Hippocampal formation (tissue), 2 donors: ENCODE data around the gene NHS.

Source experiments
- DNase-seq, 2 donors: peaks; one replicate each; lab custom pipeline; 2025; lab: John Stamatoyannopoulos, UW

NHS gene

DNA sequence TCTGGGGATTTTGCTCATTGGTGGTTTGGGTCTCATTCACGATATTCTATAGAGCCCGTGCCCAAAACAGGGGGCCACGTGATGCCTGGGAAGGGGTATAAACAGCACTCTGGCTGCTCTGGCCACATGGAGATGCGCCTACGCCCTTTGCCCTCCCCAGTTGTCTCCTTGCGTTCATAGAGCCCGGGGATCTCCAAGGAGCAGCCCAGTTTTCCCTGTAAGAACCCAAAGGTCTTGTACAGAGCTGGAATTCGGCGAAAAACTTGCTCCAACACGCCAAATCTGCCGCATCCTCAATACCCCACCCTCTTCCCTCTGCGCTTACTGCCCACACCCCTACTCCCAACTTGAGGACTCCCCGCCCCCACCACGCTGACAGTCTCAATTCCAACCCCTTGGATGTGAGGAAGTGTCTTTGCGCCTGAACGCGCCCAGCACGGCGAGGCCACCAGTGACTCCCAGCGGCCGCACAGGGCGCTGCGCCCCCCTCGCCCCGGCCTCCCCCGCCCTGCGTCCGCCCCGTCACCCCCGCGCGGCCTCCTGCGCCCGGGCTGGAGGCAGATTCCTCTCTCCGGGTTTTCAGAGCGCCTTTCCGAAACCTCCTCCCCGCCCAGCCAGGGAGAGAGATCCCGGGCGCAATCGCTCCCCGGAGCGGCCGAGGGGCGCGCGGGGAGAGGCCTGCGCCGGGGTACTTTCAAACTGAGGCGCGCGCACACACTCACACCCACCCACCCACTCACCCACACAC is at the start of gene NHS:
NHS (plus strand) TSS at position 582 of the 748 bp plus-strand sequence. CDS start 558 bp downstream, outside the sequence.
- peak in 1 of 2 donors; percentile 15 for DNase-seq

DNA sequence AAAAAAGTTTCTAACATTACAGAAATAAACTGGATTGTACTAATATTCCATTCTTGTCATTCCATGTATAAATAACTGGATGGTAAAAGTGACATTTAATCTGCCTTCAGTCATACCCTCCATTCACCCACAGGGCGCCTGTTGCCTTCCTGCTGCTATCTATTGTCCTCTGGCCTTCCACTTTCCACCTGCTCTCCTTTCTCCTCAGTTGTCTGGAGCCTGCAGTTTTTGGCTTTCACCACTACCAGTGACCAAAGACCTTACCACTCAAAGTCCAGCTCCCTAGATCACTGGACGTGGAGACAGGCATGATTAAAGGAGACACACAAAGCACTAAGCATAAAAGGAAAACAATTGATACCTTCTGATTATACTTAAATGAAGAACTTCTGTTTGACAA is 46.2 kb upstream of the NHS start:
- DNase-seq, result no peak

DNA sequence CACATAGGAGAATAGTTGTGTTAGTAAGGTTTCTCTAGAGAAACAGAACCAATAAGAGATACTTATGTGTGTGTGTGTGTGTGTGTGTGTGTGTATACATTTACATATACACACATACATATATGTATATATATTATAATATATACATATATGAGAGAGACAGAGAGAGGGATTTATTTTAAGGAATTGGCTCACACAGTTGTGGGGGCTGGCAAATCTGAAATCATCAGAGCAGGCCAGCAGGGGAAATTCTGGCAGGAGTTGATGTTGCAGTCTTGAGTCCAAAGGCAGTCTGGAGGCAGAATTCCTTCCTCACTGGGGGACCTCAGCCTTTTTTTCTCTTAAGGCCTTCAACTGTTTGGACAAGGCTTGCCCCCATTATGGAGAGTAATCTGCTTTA is 38.6 kb upstream of the NHS start:
- DNase-seq, result no peak

DNA sequence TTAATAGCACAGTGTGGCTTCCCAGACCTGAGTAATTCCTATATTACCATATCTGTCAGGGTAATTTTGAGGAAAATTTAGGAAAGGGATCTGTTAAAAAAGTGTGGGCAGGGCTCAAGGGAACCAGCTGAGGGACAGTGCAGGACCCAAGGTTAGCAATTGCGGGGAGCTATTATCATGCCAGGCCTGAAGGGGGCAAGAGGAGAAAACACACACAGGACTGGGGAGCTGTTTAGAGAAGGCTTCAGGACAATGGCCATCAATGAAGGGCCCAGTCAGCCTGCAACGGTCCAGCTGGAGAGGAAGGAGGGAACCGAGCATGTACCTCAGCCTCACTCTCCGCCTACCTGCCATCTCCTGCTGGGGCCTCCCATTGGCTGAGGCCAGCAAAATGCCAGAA is 19.0 kb upstream of the NHS start:
- DNase-seq, result no peak

DNA sequence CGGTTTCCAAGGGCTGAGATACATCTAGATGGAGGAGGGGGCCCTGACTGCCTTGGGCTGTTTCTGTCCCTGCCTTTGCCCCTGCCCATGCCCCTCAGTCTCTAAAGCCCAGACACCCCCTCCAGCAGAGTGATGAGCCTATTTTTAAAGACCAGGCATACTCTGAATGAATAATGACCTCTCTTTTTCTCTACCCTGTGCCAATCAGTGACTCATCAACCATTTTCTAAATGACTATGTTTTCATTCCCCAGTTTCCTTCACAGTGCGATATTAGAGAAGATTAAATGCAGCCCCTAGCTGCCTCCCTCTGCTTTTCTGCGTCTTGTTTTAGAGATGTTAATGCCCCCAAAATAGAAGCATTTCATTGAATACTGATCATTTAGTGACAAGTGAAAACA is 15.5 kb upstream of the NHS start:
- no peak for DNase-seq

DNA sequence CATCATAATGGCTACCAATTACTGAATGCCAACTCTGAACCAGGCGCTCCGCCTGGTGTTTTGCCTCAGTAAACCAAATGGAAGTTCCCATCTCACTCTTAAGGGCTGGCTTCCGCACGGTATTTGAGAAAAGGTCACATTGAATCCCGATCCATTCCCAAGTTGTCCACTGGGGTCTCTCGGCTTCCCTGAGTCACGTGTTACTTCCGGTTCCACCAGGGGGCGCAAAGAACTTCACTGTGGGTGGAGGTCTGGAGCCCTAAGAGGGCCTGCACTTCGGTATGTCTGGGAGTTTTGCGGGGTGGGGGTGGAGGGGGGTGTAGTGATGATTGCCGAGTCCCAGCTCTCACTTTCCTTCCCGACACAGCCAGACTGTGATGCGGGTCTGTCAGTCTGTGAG is 13.4 kb upstream of the NHS start:
- DNase-seq, result no peak

DNA sequence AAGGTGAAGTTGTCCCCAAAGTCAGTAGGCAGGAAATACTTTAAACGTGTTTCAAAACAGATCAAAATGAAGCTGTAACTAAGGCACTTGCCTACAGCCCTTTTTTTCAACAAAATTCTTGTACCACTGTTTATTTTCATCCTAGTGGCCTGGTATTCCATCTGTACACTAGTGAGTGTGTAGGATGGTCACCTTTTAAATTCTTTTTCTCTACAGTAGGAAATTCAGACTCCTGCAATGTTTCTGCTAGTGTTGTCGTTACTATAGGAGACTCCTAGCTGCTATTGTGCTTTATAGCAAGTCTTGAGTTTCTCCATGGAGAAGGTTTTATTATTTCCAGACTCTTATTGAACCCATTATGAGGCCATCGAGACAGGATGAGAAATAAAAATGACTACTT is 7.0 kb upstream of the NHS start:
- no peak for DNase-seq

DNA sequence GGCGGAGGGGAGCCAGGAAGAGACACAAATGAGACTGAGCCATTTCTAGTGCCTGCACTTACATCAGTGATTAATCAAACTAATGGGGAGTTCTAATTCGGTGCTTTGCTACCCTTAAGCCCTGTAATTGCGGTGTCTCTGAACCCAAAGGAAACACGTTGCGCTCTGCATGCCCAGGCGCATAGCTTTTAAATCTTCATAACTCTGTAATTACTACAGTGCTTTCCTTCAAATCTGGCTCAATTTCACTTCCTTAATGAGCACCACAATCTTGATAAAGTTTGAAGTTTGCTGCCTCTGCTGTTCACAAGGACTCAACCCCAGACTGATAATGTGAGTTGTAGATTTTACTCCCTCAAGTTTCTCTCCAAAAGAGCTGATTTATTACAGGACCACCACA is 5.7 kb upstream of the NHS start:
- DNase-seq, result no peak

DNA sequence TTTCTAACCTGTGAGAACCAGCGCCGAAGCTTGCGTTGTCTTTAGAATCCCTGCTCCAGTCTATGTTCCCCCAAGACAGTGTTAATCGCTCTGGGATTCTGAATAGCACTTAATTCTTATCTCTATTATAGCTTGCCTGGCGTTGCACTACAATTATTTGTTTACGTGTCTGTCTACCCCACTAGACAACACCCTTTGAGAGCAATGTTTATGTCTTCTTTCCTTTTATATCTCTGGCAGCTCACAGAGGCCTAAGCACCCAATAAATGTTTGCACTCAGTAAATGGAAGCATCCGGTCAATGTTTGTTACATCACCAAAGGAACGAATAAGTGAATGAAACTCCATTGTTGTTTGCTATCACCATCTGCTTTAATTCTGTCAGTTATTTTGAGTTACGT is 4.8 kb upstream of the NHS start:
- no peak for DNase-seq

DNA sequence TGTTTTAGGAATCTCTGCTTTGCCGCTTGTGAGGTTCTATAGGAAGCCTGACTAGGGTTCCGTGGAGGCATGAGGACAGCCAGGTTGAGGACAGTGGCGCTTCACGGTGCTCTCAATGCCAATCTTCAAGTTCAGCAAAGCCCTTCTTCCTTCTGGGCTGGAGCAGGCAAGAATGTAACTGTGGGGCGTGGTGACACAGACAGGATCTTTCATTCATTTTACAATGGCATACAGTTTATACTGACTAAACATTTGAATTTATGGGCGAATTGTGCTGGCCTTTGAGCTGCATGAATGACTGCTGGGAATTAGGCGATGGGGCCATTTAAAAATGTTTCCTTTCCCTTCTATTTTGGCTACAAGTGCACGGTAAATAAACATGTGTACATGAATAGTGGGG is 2.9 kb upstream of the NHS start:
- DNase-seq, result no peak

DNA sequence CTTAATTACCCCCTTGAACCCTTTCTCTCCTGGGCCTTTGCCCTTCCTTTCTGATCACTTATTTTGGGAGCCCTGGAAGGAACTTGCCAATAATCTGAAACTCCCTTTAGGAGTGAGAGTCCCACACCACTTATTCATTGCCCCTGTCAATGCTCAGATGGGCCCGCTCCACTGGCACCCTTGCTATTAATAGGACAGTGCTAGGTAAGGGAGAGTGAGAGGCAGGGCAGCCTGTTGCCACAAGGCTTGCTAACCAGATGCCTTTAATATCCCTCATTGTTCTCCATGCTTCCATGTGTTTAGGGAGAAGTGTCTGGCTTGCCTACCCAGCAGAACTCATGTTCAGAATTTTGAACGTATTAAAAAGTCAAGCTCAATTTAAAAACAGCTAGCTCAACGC is 1.7 kb upstream of the NHS start:
- DNase-seq, result no peak

DNA sequence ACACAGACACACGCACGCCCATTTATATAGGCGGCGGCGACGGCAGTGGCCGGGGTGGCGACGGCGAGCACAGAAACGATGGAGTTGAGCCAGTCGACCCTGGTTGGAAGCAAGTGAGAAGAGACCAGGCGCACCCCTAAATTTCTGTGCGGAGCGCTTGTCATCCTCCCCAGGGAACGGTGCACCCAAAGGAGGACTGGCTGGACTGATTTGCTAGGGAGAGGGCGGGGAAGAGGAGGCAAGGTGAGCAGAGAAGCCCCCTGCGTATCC is 302 bp downstream of the NHS start:
- DNase-seq, result no peak

DNA sequence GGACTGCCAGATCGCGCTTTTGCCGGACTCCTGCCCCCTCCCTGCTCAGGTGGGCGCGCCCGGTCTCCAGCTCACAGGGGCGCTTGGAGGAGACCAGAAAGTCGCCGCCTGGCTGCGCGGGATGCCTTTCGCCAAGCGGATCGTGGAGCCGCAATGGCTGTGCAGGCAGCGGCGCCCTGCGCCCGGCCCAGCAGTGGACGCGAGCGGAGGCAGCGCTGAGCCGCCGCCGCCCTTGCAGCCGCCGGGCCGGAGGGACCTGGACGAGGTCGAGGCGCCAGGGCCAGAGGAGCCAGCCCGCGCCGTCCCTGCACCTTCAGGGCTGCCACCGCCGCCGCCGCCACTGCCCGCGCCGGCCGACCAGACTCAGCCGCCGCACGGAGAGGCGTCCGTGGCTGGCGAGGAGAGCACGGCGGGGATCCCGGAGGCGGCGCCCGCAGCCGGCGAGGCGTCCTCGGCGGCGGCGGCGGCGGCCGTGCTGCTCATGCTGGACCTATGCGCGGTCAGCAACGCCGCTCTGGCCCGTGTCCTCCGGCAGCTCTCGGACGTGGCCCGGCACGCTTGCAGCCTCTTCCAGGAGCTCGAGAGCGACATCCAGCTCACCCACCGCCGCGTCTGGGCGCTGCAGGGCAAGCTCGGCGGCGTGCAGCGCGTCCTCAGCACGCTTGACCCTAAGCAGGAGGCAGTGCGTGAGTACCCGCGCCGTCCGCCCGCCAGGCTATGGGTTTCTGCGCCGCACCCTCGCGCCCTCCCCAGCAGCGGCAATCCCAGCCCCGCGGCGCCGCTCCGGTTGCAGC is 834 bp downstream of the NHS start:
- DNase-seq, result no peak

DNA sequence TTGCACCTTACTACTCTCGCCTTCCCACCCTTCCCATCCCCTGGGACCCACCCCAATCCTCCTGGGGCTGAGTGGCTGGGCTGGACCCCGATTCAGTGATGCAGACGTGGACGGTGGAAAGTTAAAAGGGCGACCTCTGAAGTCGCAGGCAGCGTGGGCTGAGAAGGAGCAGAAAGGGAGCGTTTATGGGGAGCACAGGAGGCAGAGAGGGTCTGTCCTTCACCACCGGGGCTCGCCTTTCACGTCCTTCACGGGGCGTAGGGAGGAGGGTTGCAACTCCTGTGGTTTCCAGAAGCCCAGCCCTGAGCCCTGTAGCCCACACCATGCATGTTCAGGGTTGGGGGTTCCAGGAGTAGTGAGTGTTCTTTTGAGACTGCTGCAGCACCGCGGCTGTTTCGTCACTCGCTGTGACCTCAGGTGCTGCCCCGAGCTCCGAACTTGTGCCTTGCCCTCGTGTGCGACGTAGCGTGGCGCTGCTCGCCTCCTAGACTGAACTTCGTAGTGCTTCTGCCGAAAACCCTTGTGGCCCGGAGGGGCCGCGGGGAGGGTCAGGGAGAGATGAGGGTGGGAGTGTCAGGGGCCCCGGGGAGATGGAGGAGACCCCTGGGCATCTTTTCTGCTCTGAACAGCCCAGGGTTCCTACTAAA is 1.6 kb downstream of the NHS start:
- no peak for DNase-seq

DNA sequence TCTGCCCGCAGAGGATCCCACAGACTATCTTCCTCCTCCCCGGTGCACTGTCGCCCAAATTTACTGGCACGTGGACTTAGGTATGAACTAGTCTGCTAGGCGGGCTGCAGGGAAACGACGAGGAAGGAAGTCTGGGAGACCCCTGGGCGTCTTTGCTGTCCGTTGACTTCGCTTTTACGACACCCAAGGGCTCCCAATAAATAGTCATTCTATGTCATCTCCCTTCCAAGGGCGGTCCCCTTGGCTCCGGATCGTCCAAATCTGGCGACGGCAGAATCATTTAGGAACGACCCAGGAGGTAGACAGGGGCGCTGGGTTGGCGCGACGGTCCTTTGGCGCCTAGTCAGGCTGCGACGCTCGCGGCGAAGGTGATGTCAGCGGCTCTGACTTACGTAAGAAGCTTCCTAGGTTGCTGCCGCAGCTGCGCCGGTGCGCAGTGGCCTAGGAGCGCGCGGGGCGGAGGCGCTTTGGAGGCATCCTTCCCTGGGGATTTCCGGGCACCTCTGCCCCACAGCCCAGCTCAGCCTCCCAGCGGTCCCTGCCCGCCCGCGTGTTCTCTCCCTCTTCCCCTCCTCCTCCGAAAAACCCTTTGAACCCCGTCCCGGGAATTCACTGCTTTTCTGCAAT is 2.2 kb downstream of the NHS start:
- no peak for DNase-seq

DNA sequence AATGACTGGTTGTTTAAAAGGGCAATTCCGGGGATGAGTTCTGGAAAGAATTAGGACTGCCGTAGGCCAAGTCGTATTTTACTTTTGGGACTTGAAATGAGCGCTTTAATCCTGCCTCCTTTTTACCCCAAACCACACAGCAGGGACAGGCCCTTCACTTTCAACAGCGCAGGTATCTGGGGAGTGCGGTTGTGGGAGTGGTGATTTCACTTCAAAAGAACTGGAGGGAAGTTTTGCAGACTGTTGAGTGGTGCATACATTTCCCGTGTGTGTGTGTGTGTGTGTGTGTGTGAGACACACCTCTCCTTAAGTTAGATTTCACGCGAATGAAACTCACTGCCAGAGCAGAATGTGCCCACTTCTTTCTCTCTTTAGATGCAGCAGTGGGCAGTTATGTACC is 2.8 kb downstream of the NHS start:
- no peak for DNase-seq

DNA sequence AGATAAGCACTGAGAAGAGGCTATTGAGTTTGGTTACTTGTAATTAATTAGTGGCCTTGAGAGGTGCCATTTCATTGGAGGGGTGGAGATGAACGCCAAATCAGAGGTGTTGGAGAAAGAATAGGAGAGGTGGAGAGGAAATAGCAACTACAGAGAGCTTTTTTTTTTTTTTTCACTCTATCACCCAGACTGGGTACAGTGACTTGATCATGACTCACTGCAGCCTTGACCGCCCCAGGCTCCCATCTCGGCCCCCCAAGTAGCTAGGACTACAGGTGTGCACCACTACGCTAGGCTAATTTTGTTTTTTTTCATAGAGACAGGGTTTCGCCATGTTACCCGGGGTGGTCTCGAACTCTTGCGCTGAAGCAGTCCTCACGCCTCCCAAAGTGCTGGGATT is 5.2 kb downstream of the NHS start:
- no peak for DNase-seq

DNA sequence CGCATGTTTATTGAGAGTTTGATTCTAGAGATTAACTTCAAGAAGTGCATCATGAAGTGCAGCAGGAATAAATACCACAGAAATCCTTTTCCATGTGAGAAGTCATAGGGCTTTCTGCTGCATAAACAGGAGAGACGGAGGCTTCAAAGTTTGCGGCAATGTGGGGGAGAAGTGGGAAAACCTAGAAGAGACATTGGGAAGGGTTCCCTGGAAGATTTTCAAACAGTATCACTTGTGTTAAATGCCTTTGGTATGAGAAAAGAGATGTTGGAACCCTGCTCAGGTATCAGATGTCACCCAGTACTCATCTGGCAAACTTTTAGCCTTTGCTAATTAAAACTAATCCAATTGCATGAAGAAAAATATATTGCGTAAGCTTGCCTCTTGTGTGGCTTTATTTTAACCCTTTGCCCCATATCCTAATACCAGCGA is 15.4 kb downstream of the NHS start:
- no peak for DNase-seq

DNA sequence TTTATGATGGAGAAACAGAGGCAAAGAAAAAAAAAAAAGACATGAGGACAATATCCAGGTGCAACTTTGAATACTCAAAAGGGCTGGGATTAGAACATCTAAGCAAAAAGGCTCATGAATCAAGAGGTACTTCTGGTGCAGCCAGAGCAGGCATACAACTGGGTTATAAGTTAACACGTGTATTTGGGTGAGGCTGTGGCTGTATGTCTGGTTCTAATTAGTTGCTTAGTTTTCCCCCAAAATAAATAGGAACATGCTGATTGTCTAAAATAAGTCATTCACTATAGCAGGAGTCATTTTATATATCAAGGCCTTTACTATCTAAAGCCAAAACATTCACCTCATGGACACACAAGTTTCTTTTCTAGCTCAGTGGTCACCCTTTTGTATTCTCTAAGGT is 20.2 kb downstream of the NHS start:
- DNase-seq, result no peak

DNA sequence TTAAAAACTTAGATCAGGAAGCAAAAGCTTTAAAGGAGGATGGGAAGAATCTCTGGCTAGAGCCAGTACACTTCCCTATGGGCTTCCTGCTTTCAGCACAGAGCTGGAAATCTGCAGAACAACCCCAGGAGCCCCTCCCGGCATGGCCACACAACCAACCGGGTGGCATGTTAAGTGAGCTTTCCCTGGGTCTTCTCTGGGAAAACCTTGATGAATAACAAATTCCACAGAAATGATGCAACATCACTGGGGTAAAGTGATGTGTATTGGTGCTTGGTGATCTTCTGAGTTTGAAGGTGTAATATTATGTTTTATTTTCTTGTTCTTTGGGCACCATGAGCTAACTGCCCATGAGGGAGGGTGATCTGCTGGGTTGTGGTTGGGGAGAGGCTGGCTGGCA is 22.1 kb downstream of the NHS start:
- DNase-seq, result no peak

DNA sequence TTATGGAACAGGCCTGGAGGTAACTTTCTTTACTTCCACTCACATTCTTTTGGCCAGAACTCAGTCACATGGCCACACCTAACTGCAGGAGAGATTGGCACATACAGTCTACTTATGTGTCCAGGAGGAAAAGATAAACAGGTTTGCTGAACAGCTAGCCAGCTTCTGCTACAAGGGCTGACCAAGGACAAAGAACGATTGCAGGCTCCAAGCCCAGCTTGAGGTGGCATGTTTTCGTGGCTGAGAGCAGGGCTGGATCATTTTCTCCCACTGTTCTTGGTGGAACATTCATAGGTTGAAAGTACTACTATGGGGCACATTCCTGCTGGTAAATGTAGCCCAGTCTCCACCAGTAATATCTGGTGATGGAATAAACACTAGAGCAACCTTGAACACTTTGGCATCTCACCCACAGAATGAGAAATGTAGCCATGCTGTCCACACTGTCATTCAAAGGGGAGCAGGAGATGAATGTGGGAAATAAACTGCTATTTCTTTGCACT is 28.2 kb downstream of the NHS start:
- DNase-seq, result no peak

DNA sequence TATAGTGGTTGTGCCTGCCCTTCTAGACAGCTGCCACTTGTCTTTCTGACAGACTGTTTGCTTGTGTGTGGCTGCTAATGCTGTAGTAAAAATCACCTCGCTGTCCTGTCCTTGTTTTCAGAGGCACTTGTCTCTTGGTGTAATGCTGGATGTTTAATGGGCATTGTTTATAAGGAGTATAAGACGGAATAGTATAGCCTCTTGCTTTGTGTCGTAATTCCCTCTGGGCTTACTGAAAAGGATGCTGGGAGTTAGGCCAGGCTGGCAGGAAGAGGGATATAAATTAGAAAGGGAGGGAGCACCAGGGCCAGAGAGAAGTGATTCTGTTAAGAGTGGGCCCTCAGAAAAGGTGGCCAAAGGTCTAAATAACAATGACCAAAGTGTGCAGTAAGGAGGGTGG is 29.0 kb downstream of the NHS start:
- no peak for DNase-seq
